Nephron progenitor cell (in vitro differentiated cells): ENCODE data around the gene HAUS6.

ENCODE experiments used
- DNase-seq: peaks from one replicate; pipeline ENCODE4 v3.0.0; 2021
- H3K27ac Mint-ChIP-seq: 2 replicates; pipeline ENCODE4 v1.8.0; 2021; ENCODE audit warnings: mild to moderate bottlenecking, moderate library complexity, mixed read lengths
- H3K27me3 Mint-ChIP-seq: 2 replicates; pipeline ENCODE4 v1.8.0; 2021; ENCODE audit warnings: mild to moderate bottlenecking, low read depth, mixed read lengths; ENCODE audit not compliant: poor library complexity
- H3K36me3 Mint-ChIP-seq: 2 replicates; pipeline ENCODE4 v1.8.0; 2021; ENCODE audit warnings: low read depth, mixed read lengths
- H3K4me1 Mint-ChIP-seq: 2 replicates; pipeline ENCODE4 v1.8.0; 2021; ENCODE audit warnings: mixed read lengths
- H3K4me3 Mint-ChIP-seq: 2 replicates; pipeline ENCODE4 v1.8.0; 2021; ENCODE audit warnings: mild to moderate bottlenecking, moderate library complexity, mixed read lengths
- H3K9me3 Mint-ChIP-seq: 2 replicates; pipeline ENCODE4 v1.8.0; 2021; ENCODE audit warnings: mild to moderate bottlenecking, moderate library complexity, mixed read lengths
- TF ChIP-seq, protein P1 (sequence below): fragments of 200-600 bp; sonication (generic); IDR thresholded peaks from 2 replicates; pipeline ENCODE4 v1.5.0; 2021; ENCODE audit warnings: antibody characterized with exemption

Gene HAUS6

DNA sequence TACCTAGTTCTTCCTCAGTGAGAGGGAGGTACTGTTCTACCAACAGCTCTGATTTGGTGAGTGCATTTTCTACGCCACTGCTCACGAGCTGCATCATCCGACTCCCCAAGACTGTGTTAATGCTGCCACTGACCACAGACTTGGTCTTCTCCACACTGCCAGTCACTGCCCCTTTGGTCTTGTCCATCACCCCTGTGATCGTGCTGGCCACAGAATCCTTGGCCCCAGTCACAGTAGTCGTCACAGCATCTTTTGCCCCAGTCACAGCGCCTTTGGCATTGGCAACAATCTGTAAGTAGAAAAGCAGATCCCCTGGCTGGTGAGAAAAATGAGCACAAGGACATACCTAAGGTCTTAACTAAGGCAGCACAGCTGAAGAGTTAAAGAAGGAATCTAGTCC lies 18.2 kb upstream of the HAUS6 start:
- peaks cover 91% of the 10 kb centered on the region for H3K36me3 Mint-ChIP-seq

DNA sequence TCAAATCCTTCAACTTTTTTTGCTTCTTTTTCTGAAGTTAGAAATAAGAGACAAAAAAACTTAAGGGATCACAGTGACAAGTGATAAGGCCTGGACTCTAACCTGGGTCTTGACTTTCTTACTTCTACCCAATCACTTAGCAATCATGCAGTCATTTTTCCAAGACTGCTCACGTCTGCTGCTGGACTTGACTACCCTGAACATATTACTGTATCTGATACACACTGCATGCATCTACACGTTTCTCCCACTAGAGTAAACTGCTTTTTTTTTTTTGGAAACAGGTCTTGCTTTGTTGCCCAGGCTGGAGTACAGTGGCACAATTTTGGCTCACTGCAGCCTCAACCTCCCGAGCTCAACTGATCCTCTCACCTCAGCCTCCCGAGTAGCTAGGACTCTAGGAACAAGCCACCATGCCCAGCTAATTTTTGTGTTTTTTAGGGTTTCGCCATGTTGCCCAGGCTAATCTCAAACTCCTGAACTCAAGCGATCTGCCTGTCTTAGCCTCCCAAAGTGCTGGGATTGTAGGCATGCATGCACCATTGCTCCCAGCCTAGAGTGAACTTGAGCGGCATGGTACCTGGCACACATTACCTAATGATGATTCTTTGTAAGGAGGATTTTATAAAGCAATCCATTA lies 17.2 kb upstream of the HAUS6 start:
- no peak for DNase-seq
- no peaks in the 10 kb centered on the region for H3K9me3 Mint-ChIP-seq
- peaks cover 10% of the 10 kb centered on the region for H3K4me1 Mint-ChIP-seq
- peaks cover 89% of the 10 kb centered on the region for H3K36me3 Mint-ChIP-seq
- peaks cover 6% of the 10 kb centered on the region for H3K27me3 Mint-ChIP-seq
- TF ChIP-seq, protein P1, sequence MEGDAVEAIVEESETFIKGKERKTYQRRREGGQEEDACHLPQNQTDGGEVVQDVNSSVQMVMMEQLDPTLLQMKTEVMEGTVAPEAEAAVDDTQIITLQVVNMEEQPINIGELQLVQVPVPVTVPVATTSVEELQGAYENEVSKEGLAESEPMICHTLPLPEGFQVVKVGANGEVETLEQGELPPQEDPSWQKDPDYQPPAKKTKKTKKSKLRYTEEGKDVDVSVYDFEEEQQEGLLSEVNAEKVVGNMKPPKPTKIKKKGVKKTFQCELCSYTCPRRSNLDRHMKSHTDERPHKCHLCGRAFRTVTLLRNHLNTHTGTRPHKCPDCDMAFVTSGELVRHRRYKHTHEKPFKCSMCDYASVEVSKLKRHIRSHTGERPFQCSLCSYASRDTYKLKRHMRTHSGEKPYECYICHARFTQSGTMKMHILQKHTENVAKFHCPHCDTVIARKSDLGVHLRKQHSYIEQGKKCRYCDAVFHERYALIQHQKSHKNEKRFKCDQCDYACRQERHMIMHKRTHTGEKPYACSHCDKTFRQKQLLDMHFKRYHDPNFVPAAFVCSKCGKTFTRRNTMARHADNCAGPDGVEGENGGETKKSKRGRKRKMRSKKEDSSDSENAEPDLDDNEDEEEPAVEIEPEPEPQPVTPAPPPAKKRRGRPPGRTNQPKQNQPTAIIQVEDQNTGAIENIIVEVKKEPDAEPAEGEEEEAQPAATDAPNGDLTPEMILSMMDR: no peak
- H3K27ac Mint-ChIP-seq: no peak overlapping the region
- H3K4me3 Mint-ChIP-seq: no peak overlapping the region

More for the DNA sequence above, 18.2 kb upstream of the HAUS6 start:
- H3K27me3 Mint-ChIP-seq: peaks cover 6% of the 10 kb centered on the region
- no peaks in the 10 kb centered on the region for H3K9me3 Mint-ChIP-seq
- TF ChIP-seq, protein P1: no peak
- no peak for DNase-seq
- H3K27ac Mint-ChIP-seq: no peak overlapping the region
- H3K4me1 Mint-ChIP-seq: peaks cover 17% of the 10 kb centered on the region
- H3K4me3 Mint-ChIP-seq: no peak overlapping the region

DNA sequence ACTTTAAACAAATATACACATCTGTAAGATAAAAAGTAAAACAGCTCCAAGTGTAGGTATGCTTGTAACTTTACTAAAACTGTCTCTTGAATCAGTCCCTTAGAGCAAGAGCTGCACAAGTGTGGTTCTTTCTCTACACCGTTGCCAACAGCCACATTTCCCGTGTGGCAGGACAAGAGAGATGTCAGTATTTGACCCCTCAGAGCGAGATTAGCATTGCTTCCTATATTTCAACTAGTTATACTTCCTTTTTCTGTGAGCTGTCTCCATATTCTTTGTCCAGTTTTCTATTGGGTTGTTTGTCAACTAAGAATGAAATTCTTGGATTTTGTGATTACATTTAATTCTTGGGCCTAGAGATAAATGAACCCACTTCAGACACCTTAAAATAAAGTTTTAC lies 16.5 kb upstream of the HAUS6 start:
- Mint-ChIP-seq H3K9me3 (no peaks in the 10 kb centered on the region), H3K4me3 (no peak overlapping the region), H3K27me3 (peaks cover 2% of the 10 kb centered on the region), H3K27ac (no peak overlapping the region), H3K4me1 (peaks cover 3% of the 10 kb centered on the region), H3K36me3 (peaks cover 91% of the 10 kb centered on the region)
- no peak for DNase-seq
- TF ChIP-seq, protein P1: no peak

DNA sequence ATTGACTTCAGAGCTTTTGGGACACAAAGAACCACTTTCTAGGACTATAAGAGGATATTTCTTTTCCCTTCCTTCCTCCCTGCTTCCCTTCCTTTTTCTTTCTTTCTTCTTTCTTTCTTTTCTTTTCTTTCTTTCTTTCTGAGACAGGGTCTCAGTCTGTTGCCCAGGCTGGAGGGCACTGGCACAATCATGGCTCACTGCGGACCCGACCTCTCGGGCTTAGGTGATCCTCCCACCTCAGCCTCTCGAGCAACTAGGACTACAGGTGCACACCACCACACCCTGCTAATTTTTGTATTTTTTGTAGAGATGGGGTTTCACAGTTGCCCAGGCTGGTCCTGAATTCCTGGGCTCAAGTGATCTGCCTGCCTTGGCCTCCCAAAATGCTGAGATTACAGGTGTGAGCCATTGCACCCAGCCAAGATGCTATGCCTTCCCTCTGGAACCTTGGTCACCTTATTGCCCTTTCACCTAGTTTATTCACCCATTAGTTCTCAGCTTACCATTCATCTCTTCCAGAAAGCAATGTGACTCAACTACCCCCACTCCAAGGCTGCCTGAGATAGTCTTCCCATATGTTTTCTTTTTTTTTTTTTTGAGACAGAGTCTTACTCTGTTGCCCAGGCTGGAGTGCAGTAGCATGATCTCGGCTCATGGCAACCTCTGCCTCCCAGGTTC lies 14.5 kb upstream of the HAUS6 start:
- TF ChIP-seq, protein P1: no peak
- no peaks in the 10 kb centered on the region for H3K4me1 Mint-ChIP-seq
- no peak for DNase-seq
- H3K36me3 Mint-ChIP-seq: peaks cover 80% of the 10 kb centered on the region
- no peak overlapping the region for H3K4me3 Mint-ChIP-seq
- H3K9me3 Mint-ChIP-seq: no peaks in the 10 kb centered on the region
- H3K27me3 Mint-ChIP-seq: peaks cover 2% of the 10 kb centered on the region
- peak overlapping the region; percentile 65 for H3K27ac Mint-ChIP-seq

DNA sequence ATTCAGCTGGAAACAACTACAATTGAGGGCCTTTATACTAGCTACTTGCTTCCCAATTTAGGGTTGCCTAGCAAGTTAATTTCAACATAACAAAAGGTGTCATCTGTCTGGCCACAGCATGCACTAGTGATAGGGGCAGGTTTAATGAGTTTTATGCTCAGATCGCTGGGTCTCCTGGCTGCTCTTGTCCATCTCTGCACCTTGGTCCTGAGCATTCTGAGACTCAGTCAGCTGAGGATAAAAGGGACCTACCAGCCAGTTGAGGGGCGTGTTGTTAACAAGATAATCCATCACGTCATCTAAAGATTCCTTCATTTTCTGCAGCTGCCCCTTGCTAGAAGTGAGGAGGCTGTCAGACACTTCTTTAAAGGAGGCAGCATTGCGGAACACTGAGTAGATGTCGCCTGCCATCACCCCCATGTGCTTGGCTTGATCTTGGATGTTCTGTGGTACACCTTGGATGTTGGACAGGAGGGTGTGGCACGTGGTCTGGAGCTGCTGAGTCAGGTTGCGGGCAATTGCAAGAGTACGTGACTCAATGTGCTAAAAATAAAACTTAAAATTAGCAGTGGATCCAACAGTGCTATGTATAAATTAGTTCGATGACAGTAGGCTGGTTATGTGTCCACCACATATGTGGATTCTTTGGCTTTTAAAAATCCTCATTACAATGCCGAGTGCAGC lies 13.5 kb upstream of the HAUS6 start:
- Mint-ChIP-seq H3K9me3 (no peaks in the 10 kb centered on the region), H3K27me3 (peaks cover 3% of the 10 kb centered on the region), H3K27ac (peak overlapping the region; percentile 72), H3K4me3 (no peak overlapping the region), H3K4me1 (no peaks in the 10 kb centered on the region), H3K36me3 (peaks cover 73% of the 10 kb centered on the region)
- DNase-seq: no peak
- TF ChIP-seq, protein P1: no peak
